VCaP (cell line): Measurements from ENCODE around the gene RCN1.

Experiments used
- H3K27ac ChIP-seq: fragments of 450-650 bp; 2 replicates; pipeline ENCODE4 v1.5.1; 2017
- CTCF ChIP-seq: fragments of 450-650 bp; conservative IDR thresholded peaks from 2 replicates; pipeline ENCODE4 v1.5.1; 2017; ENCODE audit warnings: mild to moderate bottlenecking, moderate library complexity

The RCN1 gene

GRCh38 chr11:32108576-32108975 is 17.7 kb downstream of the RCN1 start:
- no peak for TF ChIP-seq CTCF
- H3K27ac ChIP-seq, result no peak overlapping the region

GRCh38 chr11:32109138-32109537 is 18.3 kb downstream of the RCN1 start:
- no peak overlapping the region for H3K27ac ChIP-seq
- no peak for TF ChIP-seq CTCF

- no peak overlapping the region for H3K27ac ChIP-seq
- no peak for TF ChIP-seq CTCF
These were observed 18.7 kb downstream of the RCN1 start for GRCh38 chr11:32109592-32109991.

- no peak overlapping the region for H3K27ac ChIP-seq
- no peak for TF ChIP-seq CTCF
These were observed 19.9 kb downstream of the RCN1 start for GRCh38 chr11:32110795-32111194.

GRCh38 chr11:32113200-32113919 is 22.5 kb downstream of the RCN1 start:
- no peak for TF ChIP-seq CTCF
- H3K27ac ChIP-seq, result no peak overlapping the region

GRCh38 chr11:32113920-32114203 is 23.0 kb downstream of the RCN1 start:
- H3K27ac ChIP-seq, result no peak overlapping the region
- TF ChIP-seq CTCF, result no peak

GRCh38 chr11:32115446-32115845 is 24.6 kb downstream of the RCN1 start:
- H3K27ac ChIP-seq, result no peak overlapping the region
- TF ChIP-seq CTCF, result no peak
